Measurements from ENCODE around the gene RNF114.
"Not testable (repeated sequence)": the region's sequence is repeated elsewhere in the genome, so short reads cannot be mapped to it uniquely, and the experiment has no call there.

The RNF114 gene

GRCh38 chr20:49936153-49937026, at the start of gene RNF114:
RNF114 (plus strand) TSS chr20:49936397; CDS start chr20:49936413, 16 bp downstream.
- peak; percentile 86 for DNase-seq (ENCODE audit: low read depth)

GRCh38 chr20:49886571-49887213, 49.5 kb upstream of the RNF114 start:
- no peak for DNase-seq (ENCODE audit: low read depth)

GRCh38 chr20:49887251-49888211, 48.7 kb upstream of the RNF114 start:
- no peak for DNase-seq (ENCODE audit: low read depth)

GRCh38 chr20:49888212-49889000, 47.8 kb upstream of the RNF114 start:
- peak; percentile 33 for DNase-seq (ENCODE audit: low read depth)

GRCh38 chr20:49889001-49889934, 46.9 kb upstream of the RNF114 start:
- DNase-seq (ENCODE audit: low read depth) = no peak

- no peak for DNase-seq (ENCODE audit: low read depth)
Measured at GRCh38 chr20:49889935-49890333, 46.3 kb upstream of the RNF114 start.

GRCh38 chr20:49890471-49891361, 45.5 kb upstream of the RNF114 start:
- no peak for DNase-seq (ENCODE audit: low read depth)

GRCh38 chr20:49891476-49892110, 44.6 kb upstream of the RNF114 start:
- DNase-seq (ENCODE audit: low read depth) = no peak

- no peak for DNase-seq (ENCODE audit: low read depth)
Measured at GRCh38 chr20:49892260-49892659, 43.9 kb upstream of the RNF114 start.

GRCh38 chr20:49892817-49893216, 43.4 kb upstream of the RNF114 start:
- DNase-seq (ENCODE audit: low read depth) = no peak

- peak; percentile 24 for DNase-seq (ENCODE audit: low read depth)
Measured at GRCh38 chr20:49893242-49894072, 42.7 kb upstream of the RNF114 start.

- DNase-seq (ENCODE audit: low read depth) = no peak
Measured at GRCh38 chr20:49894073-49894470, 42.1 kb upstream of the RNF114 start.

- not testable (repeated sequence) for DNase-seq (ENCODE audit: low read depth)
Measured at GRCh38 chr20:49895474-49896093, 40.6 kb upstream of the RNF114 start.

- no peak for DNase-seq (ENCODE audit: low read depth)
Measured at GRCh38 chr20:49896204-49896603, 40.0 kb upstream of the RNF114 start.

GRCh38 chr20:49899541-49900383, 36.4 kb upstream of the RNF114 start:
- no peak for DNase-seq (ENCODE audit: low read depth)

- no peak for DNase-seq (ENCODE audit: low read depth)
Measured at GRCh38 chr20:49901588-49901987, 34.6 kb upstream of the RNF114 start.

Measured in stimulated activated CD8-positive, alpha-beta memory T cell treated with anti-CD3 and anti-CD28 coated beads, Interleukin-4, amount 100 ng/mL, for 24 hours (primary cell).